Astrocyte (in vitro differentiated cells and primary cell): ENCODE data around the gene SRGAP1.

ENCODE experiments used
- CTCF ChIP-seq: IDR thresholded peaks from 2 replicates; pipeline ENCODE4 v1.5.1; 2011; ENCODE audit warnings: low read depth, mild to moderate bottlenecking, inconsistent platforms, low read length, moderate library complexity; ENCODE audit not compliant: insufficient read depth
- EZH2 ChIP-seq: IDR thresholded peaks from 2 replicates; pipeline ENCODE4 v1.6.1; 2012; ENCODE audit warnings: mild to moderate bottlenecking, low read length, inconsistent platforms; ENCODE audit not compliant: insufficient read depth

GRCh38 chr12:63823040-63823439 lies 21.5 kb upstream of the SRGAP1 start:
- TF ChIP-seq CTCF: no peak
- no peak for TF ChIP-seq EZH2
